ENCODE measurements around the gene CRHR1. TPM values are rescaled to one million over a fixed set of nuclear protein-coding genes. Genes with fewer than 3 reads are reported as not detected.

CRHR1 gene
- total RNA-seq, 1 experiment from 2014 or later: 0.15 TPM

DNA sequence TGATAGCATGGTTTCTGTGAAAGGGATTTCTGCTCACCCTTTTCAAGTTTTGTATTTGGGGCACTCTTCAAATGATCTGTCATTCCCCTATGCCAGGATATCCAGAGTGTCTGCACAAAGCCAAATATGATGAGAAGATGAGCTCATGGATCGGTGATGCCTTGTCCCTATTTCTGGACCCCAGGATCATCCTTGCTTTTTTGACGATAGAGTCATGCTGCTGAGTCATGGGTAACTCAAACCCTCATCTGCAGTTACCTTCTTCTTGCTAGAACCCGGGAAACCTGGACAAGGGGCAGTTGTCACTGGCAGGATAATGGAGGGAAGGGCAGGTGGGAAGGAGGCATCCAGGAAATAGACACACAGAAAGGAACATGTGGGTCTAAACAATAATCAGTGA lies 92.4 kb downstream of the CRHR1 start:
- Histone ChIP-seq H3K27ac (ENCODE audit: low read length) (no peak overlapping the region), H3K4me1 (ENCODE audit: control insufficient read depth, insufficient read depth, low read length) (no peaks in the 10 kb centered on the region), H3K27me3 (ENCODE audit: control insufficient read depth, insufficient read depth, low read length) (peaks cover 2% of the 10 kb centered on the region; the same call in 1 of the 2 replicates), H3K4me3 (ENCODE audit: low read depth in 2 of 2, low read length in 2 of 2) (no peak overlapping the region), H3K36me3 (ENCODE audit: control insufficient read depth, insufficient read depth, low read length) (no peaks in the 10 kb centered on the region), H3K9me3 (ENCODE audit: control insufficient read depth, insufficient read depth, low read depth, low read length) (no peaks in the 10 kb centered on the region)
- DNase-seq (ENCODE audit: low read depth, low spot score) (no peak), ATAC-seq (no peak)
- CTCF ChIA-PET: no interaction called here
- in situ Hi-C loops (cut with HindIII; ENCODE audit: low pct_unique_long_range_greater_than_20kb, low sequenced_read_pairs) (no loop called here), intact Hi-C loops (cut with micrococcal nuclease; ENCODE audit: unreplicated experiment) (no loop called here)
- TF ChIP-seq, protein P1, sequence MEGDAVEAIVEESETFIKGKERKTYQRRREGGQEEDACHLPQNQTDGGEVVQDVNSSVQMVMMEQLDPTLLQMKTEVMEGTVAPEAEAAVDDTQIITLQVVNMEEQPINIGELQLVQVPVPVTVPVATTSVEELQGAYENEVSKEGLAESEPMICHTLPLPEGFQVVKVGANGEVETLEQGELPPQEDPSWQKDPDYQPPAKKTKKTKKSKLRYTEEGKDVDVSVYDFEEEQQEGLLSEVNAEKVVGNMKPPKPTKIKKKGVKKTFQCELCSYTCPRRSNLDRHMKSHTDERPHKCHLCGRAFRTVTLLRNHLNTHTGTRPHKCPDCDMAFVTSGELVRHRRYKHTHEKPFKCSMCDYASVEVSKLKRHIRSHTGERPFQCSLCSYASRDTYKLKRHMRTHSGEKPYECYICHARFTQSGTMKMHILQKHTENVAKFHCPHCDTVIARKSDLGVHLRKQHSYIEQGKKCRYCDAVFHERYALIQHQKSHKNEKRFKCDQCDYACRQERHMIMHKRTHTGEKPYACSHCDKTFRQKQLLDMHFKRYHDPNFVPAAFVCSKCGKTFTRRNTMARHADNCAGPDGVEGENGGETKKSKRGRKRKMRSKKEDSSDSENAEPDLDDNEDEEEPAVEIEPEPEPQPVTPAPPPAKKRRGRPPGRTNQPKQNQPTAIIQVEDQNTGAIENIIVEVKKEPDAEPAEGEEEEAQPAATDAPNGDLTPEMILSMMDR (IDR thresholded peaks at IDR 0.05): no peak
- TF ChIP-seq, protein P2, sequence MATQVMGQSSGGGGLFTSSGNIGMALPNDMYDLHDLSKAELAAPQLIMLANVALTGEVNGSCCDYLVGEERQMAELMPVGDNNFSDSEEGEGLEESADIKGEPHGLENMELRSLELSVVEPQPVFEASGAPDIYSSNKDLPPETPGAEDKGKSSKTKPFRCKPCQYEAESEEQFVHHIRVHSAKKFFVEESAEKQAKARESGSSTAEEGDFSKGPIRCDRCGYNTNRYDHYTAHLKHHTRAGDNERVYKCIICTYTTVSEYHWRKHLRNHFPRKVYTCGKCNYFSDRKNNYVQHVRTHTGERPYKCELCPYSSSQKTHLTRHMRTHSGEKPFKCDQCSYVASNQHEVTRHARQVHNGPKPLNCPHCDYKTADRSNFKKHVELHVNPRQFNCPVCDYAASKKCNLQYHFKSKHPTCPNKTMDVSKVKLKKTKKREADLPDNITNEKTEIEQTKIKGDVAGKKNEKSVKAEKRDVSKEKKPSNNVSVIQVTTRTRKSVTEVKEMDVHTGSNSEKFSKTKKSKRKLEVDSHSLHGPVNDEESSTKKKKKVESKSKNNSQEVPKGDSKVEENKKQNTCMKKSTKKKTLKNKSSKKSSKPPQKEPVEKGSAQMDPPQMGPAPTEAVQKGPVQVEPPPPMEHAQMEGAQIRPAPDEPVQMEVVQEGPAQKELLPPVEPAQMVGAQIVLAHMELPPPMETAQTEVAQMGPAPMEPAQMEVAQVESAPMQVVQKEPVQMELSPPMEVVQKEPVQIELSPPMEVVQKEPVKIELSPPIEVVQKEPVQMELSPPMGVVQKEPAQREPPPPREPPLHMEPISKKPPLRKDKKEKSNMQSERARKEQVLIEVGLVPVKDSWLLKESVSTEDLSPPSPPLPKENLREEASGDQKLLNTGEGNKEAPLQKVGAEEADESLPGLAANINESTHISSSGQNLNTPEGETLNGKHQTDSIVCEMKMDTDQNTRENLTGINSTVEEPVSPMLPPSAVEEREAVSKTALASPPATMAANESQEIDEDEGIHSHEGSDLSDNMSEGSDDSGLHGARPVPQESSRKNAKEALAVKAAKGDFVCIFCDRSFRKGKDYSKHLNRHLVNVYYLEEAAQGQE (IDR thresholded peaks at IDR 0.05; ENCODE audit: insufficient read depth in 1 of 2, low read depth in 2 of 2, low read length in 1 of 2): no peak
- TF ChIP-seq TCF7L2 (IDR thresholded peaks at IDR 0.05; ENCODE audit: low read depth, low read length) (no peak), SIN3A (IDR thresholded peaks at IDR 0.05; ENCODE audit: borderline replicate concordance, insufficient read depth, low read depth, low read length) (no peak), POLR2AphosphoS5 (IDR thresholded peaks at IDR 0.05; ENCODE audit: low read depth, low read length) (no peak)
- BruUV-seq (replicated peaks): no TSS peak
- POLR2A ChIA-PET: no interaction called here

DNA sequence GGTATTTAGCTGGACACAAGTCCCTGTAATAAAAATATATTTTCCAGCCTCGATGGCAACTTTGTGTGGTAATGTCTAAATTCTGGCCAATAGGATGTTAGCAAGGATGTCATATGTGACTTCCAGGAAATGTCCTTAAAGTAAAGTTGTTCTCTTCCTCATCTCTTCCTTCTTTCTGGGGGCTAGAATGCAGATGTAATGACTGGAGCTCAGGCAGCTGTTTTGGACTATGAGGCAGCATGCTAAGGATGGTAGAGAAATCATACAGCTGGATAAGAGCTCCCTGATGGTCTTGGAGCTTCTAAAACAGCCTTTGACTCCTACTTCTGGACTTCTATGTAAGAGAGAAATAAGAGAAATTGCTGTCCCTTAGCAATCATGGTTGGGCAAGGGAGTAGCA lies 93.3 kb downstream of the CRHR1 start:
- H3K27me3 ChIP-seq (ENCODE audit: control insufficient read depth, insufficient read depth, low read length): peaks cover 2% of the 10 kb centered on the region; the same call in 1 of the 2 replicates
- no peaks in the 10 kb centered on the region for H3K36me3 ChIP-seq (ENCODE audit: control insufficient read depth, insufficient read depth, low read length)
- BruUV-seq (replicated peaks): no TSS peak
- H3K27ac ChIP-seq (ENCODE audit: low read length): no peak overlapping the region
- ChIA-PET CTCF (no interaction called here), POLR2A (no interaction called here)
- H3K9me3 ChIP-seq (ENCODE audit: control insufficient read depth, insufficient read depth, low read depth, low read length): no peaks in the 10 kb centered on the region
- intact Hi-C loops (cut with micrococcal nuclease; ENCODE audit: unreplicated experiment): no loop called here
- H3K4me1 ChIP-seq (ENCODE audit: control insufficient read depth, insufficient read depth, low read length): no peaks in the 10 kb centered on the region
- ATAC-seq: no peak
- TF ChIP-seq SIN3A (IDR thresholded peaks at IDR 0.05; ENCODE audit: borderline replicate concordance, insufficient read depth, low read depth, low read length) (no peak), POLR2AphosphoS5 (IDR thresholded peaks at IDR 0.05; ENCODE audit: low read depth, low read length) (no peak), TCF7L2 (IDR thresholded peaks at IDR 0.05; ENCODE audit: low read depth, low read length) (no peak)
- TF ChIP-seq, protein P1 (IDR thresholded peaks at IDR 0.05): no peak
- TF ChIP-seq, protein P2 (IDR thresholded peaks at IDR 0.05; ENCODE audit: insufficient read depth in 1 of 2, low read depth in 2 of 2, low read length in 1 of 2): no peak
- in situ Hi-C loops (cut with HindIII; ENCODE audit: low pct_unique_long_range_greater_than_20kb, low sequenced_read_pairs): no loop called here
- DNase-seq (ENCODE audit: low read depth, low spot score): no peak
- H3K4me3 ChIP-seq (ENCODE audit: low read depth in 2 of 2, low read length in 2 of 2): no peak overlapping the region

All from Panc1 (cell line).